ENCODE data around the gene CAVIN3. TPM values are rescaled to one million over a fixed set of nuclear protein-coding genes. Genes with fewer than 3 reads are reported as not detected.
"Not testable (repeated sequence)": the region's sequence is repeated elsewhere in the genome, so short reads cannot be mapped to it uniquely, and the experiment has no call there.

The CAVIN3 gene
- total RNA-seq, 2 experiments from 2014 or later, result 4.9 to 18.7 TPM

GRCh38 chr11:6284250-6284649 lies 36.1 kb downstream of the CAVIN3 start:
- CTCF ChIA-PET, result interaction anchor here (0.8 kb wide), 1 partner anchor 33 kb away, joined by 3 read pairs; no protein-coding TSS in a partner anchor
- Mint-ChIP-seq H3K4me3 (no peak overlapping the region), H3K27ac (no peak overlapping the region), H3K9me3 (ENCODE audit: low read depth) (no peaks in the 10 kb centered on the region), H3K27me3 (peaks cover 60% of the 10 kb centered on the region), H3K36me3 (no peaks in the 10 kb centered on the region), H3K4me1 (no peaks in the 10 kb centered on the region)
- ATAC-seq (no peak), DNase-seq (no peak)

GRCh38 chr11:6283453-6284023 lies 36.8 kb downstream of the CAVIN3 start:
- H3K9me3 Mint-ChIP-seq (ENCODE audit: low read depth), result no peaks in the 10 kb centered on the region
- no peak overlapping the region for H3K4me3 Mint-ChIP-seq
- no peaks in the 10 kb centered on the region for H3K36me3 Mint-ChIP-seq
- DNase-seq, result no peak
- CTCF ChIA-PET, result no interaction called here
- no peak for ATAC-seq
- no peaks in the 10 kb centered on the region for H3K4me1 Mint-ChIP-seq
- peaks cover 60% of the 10 kb centered on the region for H3K27me3 Mint-ChIP-seq
- H3K27ac Mint-ChIP-seq, result no peak overlapping the region

- CTCF ChIA-PET, result interaction anchor here (1.5 kb wide), 2 partner anchors 10 to 73 kb away, joined by 4 read pairs; no protein-coding TSS in a partner anchor
Observed at GRCh38 chr11:6280809-6281208, 39.5 kb downstream of the CAVIN3 start.

GRCh38 chr11:6273188-6273587 lies 47.1 kb downstream of the CAVIN3 start:
- H3K27ac Mint-ChIP-seq, result no peak overlapping the region
- H3K36me3 Mint-ChIP-seq, result no peaks in the 10 kb centered on the region
- peaks cover 7% of the 10 kb centered on the region for H3K4me1 Mint-ChIP-seq
- H3K9me3 Mint-ChIP-seq (ENCODE audit: low read depth), result no peaks in the 10 kb centered on the region
- DNase-seq (no peak), ATAC-seq (no peak)
- CTCF ChIA-PET, result interaction anchor here (0.8 to 1.3 kb wide), 2 partner anchors 17 to 22 kb away, joined by 3 read pairs; no protein-coding TSS in a partner anchor
- peaks cover 44% of the 10 kb centered on the region for H3K27me3 Mint-ChIP-seq
- H3K4me3 Mint-ChIP-seq, result no peak overlapping the region

More at GRCh38 chr11:6280809-6281208, 39.5 kb downstream of the CAVIN3 start:
- not testable (repeated sequence) for H3K9me3 Mint-ChIP-seq (ENCODE audit: low read depth); H3K36me3 Mint-ChIP-seq; ATAC-seq; H3K4me1 Mint-ChIP-seq; H3K4me3 Mint-ChIP-seq; H3K27ac Mint-ChIP-seq; DNase-seq
- H3K27me3 Mint-ChIP-seq, result peaks cover 69% of the 10 kb centered on the region

DNA sequence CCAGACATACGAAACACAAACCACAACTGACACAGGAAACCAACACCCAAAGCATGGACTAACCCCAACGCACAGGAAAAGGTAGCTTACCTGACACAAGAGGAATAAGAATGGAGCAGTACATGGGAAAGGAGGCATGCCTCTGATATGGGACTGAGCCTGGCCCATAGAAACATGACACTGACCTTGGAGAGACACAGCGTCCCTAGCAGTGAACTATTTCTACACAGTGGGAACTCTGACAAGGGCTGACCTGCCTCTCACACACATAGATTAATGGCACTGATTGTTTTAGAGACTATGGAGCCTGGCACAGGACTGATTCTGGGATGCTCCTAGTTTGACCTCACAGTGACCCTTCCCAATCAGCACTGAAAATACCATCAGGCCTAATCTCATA lies 48.7 kb downstream of the CAVIN3 start:
- Mint-ChIP-seq H3K36me3 (no peaks in the 10 kb centered on the region), H3K9me3 (ENCODE audit: low read depth) (no peaks in the 10 kb centered on the region), H3K4me1 (peaks cover 7% of the 10 kb centered on the region), H3K4me3 (no peak overlapping the region), H3K27me3 (peaks cover 29% of the 10 kb centered on the region), H3K27ac (no peak overlapping the region)
- no peak for DNase-seq
- no peak for ATAC-seq
- CTCF ChIA-PET, result interaction anchor here (0.8 kb wide), 1 partner anchor 82 kb away, joined by 3 read pairs; no protein-coding TSS in a partner anchor

DNA sequence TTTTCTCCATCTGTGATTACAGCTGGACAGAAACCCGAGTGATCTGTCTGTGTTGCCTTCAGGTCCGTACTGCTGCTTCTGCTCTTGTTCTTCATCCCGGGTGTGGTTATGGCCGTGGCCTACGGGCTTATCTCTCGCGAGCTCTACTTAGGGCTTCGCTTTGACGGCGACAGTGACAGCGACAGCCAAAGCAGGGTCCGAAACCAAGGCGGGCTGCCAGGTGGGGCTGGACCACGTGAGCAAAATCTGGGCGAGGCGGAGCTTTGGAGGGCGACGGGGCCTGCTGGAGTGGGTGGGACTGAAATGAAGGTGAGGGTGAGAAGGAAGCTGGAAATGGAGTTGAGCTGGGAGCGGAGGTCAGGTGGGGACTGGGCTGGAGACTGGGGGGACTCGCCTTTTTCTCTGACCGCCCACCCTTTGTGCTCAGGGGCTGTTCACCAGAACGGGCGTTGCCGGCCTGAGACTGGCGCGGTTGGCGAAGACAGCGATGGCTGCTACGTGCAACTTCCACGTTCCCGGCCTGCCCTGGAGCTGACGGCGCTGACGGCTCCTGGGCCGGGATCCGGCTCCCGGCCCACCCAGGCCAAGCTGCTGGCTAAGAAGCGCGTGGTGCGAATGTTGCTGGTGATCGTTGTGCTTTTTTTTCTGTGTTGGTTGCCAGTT lies 49.6 kb downstream of the CAVIN3 start:
- CTCF ChIA-PET, result interaction anchor here (0.8 to 1.3 kb wide), 2 partner anchors 11 to 83 kb away, joined by 3 to 4 read pairs; no protein-coding TSS in a partner anchor
- H3K4me1 Mint-ChIP-seq, result peaks cover 7% of the 10 kb centered on the region
- no peaks in the 10 kb centered on the region for H3K36me3 Mint-ChIP-seq
- H3K4me3 Mint-ChIP-seq, result no peak overlapping the region
- no peaks in the 10 kb centered on the region for H3K9me3 Mint-ChIP-seq (ENCODE audit: low read depth)
- no peak for ATAC-seq
- no peak for DNase-seq
- H3K27ac Mint-ChIP-seq, result no peak overlapping the region
- peaks cover 28% of the 10 kb centered on the region for H3K27me3 Mint-ChIP-seq

- Mint-ChIP-seq H3K4me1 (peaks cover 7% of the 10 kb centered on the region), H3K9me3 (ENCODE audit: low read depth) (no peaks in the 10 kb centered on the region), H3K4me3 (no peak overlapping the region), H3K27me3 (peaks cover 27% of the 10 kb centered on the region), H3K36me3 (no peaks in the 10 kb centered on the region), H3K27ac (no peak overlapping the region)
- no peak for ATAC-seq
- DNase-seq, result no peak
- CTCF ChIA-PET, result interaction anchor here (1.3 kb wide), 1 partner anchor 11 kb away, joined by 4 read pairs; no protein-coding TSS in a partner anchor
Observed at GRCh38 chr11:6269994-6270393, 50.3 kb downstream of the CAVIN3 start.

Other genes with a start within 250 kb of the CAVIN3 start
- gene OR56B4, start 212.8 kb downstream of the CAVIN3 start, total RNA-seq, result not detected
- gene OR52B2, start 150.2 kb downstream of the CAVIN3 start, total RNA-seq, result not detected
- not detected for gene OR52W1, start 121.3 kb downstream of the CAVIN3 start, total RNA-seq
- gene C11orf42, start 114.9 kb downstream of the CAVIN3 start, total RNA-seq, result not detected
- gene FHIP1B, start 85.9 kb downstream of the CAVIN3 start, total RNA-seq, result 10 to 100 TPM; 17.3 to 19.9 TPM
- under 1 TPM in 1 of 2 experiments, not detected in 1; 0.26 TPM for gene CNGA4, start 81.4 kb downstream of the CAVIN3 start, total RNA-seq
- not detected for gene CCKBR, start 60.7 kb downstream of the CAVIN3 start, total RNA-seq
- 10 to 100 TPM; 38.9 to 41.9 TPM for gene SMPD1, start 70.0 kb upstream of the CAVIN3 start, total RNA-seq
- gene APBB1, start 98.6 kb upstream of the CAVIN3 start, total RNA-seq, result 10 to 100 TPM; 38.7 to 43.4 TPM
- under 1 TPM in 1 of 2 experiments, not detected in 1; 0.76 TPM for gene HPX, start 120.5 kb upstream of the CAVIN3 start, total RNA-seq
- gene TRIM3, start 153.4 kb upstream of the CAVIN3 start, total RNA-seq, result 1 to 10 TPM; 4.8 to 5.1 TPM
- 10 to 100 TPM; 33.5 to 39.3 TPM for gene ARFIP2, start 160.8 kb upstream of the CAVIN3 start, total RNA-seq
- gene TIMM10B, start 161.0 kb upstream of the CAVIN3 start, total RNA-seq, result 10 to 100 TPM; 29.2 to 47.0 TPM
- gene DNHD1, start 176.8 kb upstream of the CAVIN3 start, total RNA-seq, result 10 to 100 TPM; 17.4 to 25.3 TPM